OCI-LY1 (cell line): ENCODE data around the gene RFX8.

ENCODE experiments used
- H2AFZ ChIP-seq: fragments of 200-600 bp; sonication (generic), shearing (Covaris generic); 2 replicates; pipeline ENCODE4 v1.6.0; 2014; ENCODE audit warnings: antibody characterized with exemption, mild to moderate bottlenecking, low read length
- H3F3A ChIP-seq: fragments of 200-600 bp; sonication (generic), shearing (Covaris generic); 2 replicates; pipeline ENCODE4 v1.6.0; 2014; ENCODE audit warnings: mild to moderate bottlenecking, antibody characterized with exemption, low read length, moderate library complexity; ENCODE audit not compliant: insufficient read depth
- H3K27ac ChIP-seq: fragments of 200-600 bp; sonication (generic); 2 replicates; pipeline ENCODE4 v1.5.1; 2014; ENCODE audit warnings: low read length, mixed run types, mild to moderate bottlenecking, low read depth; ENCODE audit not compliant: poor library complexity, severe bottlenecking
- H3K27me3 ChIP-seq: fragments of 200-600 bp; sonication (generic); 2 replicates; pipeline ENCODE4 v1.6.0; 2014; ENCODE audit warnings: antibody characterized with exemption, mild to moderate bottlenecking, low read length, moderate library complexity; ENCODE audit not compliant: insufficient read depth
- H3K36me3 ChIP-seq: fragments of 200-600 bp; sonication (generic); 2 replicates; pipeline ENCODE4 v1.6.1; 2014; ENCODE audit warnings: mild to moderate bottlenecking, antibody characterized with exemption, low read length, moderate library complexity, mixed read lengths; ENCODE audit not compliant: insufficient read depth
- H3K4me1 ChIP-seq: fragments of 200-600 bp; sonication (generic); 2 replicates; pipeline ENCODE4 v1.5.1; 2014; ENCODE audit warnings: mild to moderate bottlenecking, low read length, moderate library complexity; ENCODE audit not compliant: insufficient read depth, severe bottlenecking
- H3K4me2 ChIP-seq: fragments of 200-600 bp; sonication (generic), shearing (Covaris generic); 2 replicates; pipeline ENCODE4 v1.6.1; 2014; ENCODE audit warnings: low read length
- H3K4me3 ChIP-seq: fragments of 200-600 bp; sonication (generic); 2 replicates; pipeline ENCODE4 v1.5.1; 2014; ENCODE audit warnings: low read length, low read depth, mild to moderate bottlenecking, mixed read lengths; ENCODE audit not compliant: poor library complexity, severe bottlenecking
- H3K79me2 ChIP-seq: fragments of 200-600 bp; shearing (Covaris generic); 2 replicates; pipeline ENCODE4 v1.6.1; 2016; ENCODE audit warnings: mixed run types, low read length, mixed read lengths; ENCODE audit not compliant: insufficient read depth
- H3K9ac ChIP-seq: fragments of 200-600 bp; sonication (generic), shearing (Covaris generic); 2 replicates; pipeline ENCODE4 v1.6.1; 2014; ENCODE audit warnings: mild to moderate bottlenecking, low read length, mixed read lengths
- H3K9me2 ChIP-seq: fragments of 200-600 bp; sonication (generic), shearing (Covaris generic); 2 replicates; pipeline ENCODE4 v1.6.1; 2014; ENCODE audit warnings: low read depth, mild to moderate bottlenecking, low read length, mixed read lengths
- H3K9me3 ChIP-seq: fragments of 200-600 bp; shearing (Covaris generic); 2 replicates; pipeline ENCODE4 v1.6.1; 2014; ENCODE audit warnings: low read length, mixed read lengths
- H4K20me1 ChIP-seq: fragments of 200-600 bp; sonication (generic), shearing (Covaris generic); 2 replicates; pipeline ENCODE4 v1.6.0; 2016; ENCODE audit warnings: mild to moderate bottlenecking, low read length; ENCODE audit not compliant: insufficient read depth
- CTCF ChIP-seq: fragments of 200-600 bp; sonication (generic), shearing (Covaris generic); IDR thresholded peaks from 2 replicates; pipeline ENCODE4 v1.5.1; 2017; ENCODE audit warnings: mild to moderate bottlenecking, antibody characterized with exemption, low read length, moderate library complexity, mixed read lengths
- EZH2 ChIP-seq: fragments of 200-600 bp; sonication (generic), shearing (Covaris generic); IDR thresholded peaks from 2 replicates; pipeline ENCODE4 v1.8.0; 2017; ENCODE audit warnings: borderline replicate concordance, mixed run types, mild to moderate bottlenecking, antibody characterized with exemption, low read length, moderate library complexity, mixed read lengths

The RFX8 gene

GRCh38 chr2:101478181-101479001, 3.5 kb upstream of the RFX8 start:
- H3K9me3 ChIP-seq: no peaks in the 10 kb centered on the region
- no peaks in the 10 kb centered on the region for H3K9me2 ChIP-seq
- no peak overlapping the region for H3K4me3 ChIP-seq
- no peak overlapping the region for H3K9ac ChIP-seq
- no peak overlapping the region for H2AFZ ChIP-seq
- no peak overlapping the region for H3K27ac ChIP-seq
- H3F3A ChIP-seq: no peaks in the 10 kb centered on the region
- TF ChIP-seq EZH2 (no peak), CTCF (no peak)
- H3K4me1 ChIP-seq: no peaks in the 10 kb centered on the region
- no peak overlapping the region for H3K4me2 ChIP-seq
- H3K27me3 ChIP-seq: no peaks in the 10 kb centered on the region
- H3K36me3 ChIP-seq: no peaks in the 10 kb centered on the region
- H4K20me1 ChIP-seq: no peaks in the 10 kb centered on the region
- no peaks in the 10 kb centered on the region for H3K79me2 ChIP-seq

DNA sequence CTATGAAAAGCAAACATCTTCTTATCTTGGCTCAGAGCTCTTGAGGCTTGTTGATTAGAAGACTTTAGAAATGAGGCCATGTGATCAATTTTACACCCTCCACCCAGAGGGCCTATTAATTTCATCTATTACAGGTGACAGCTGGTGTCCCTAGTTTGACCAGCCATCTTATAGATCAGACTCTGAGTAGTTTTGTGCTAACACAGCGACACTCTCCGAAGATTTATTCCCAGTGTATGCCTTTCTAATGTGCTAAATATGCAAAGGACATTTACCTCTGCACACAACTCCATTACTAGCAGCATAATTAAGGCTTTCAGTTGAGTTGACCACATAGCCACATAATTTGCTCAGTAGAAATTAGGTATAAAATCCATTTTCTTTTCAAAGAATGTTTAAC, 2.6 kb upstream of the RFX8 start:
- Histone ChIP-seq H3K9me3 (no peaks in the 10 kb centered on the region), H4K20me1 (no peaks in the 10 kb centered on the region), H3K27ac (no peak overlapping the region), H3K9me2 (no peaks in the 10 kb centered on the region), H3K27me3 (no peaks in the 10 kb centered on the region), H3K4me1 (no peaks in the 10 kb centered on the region), H3K36me3 (no peaks in the 10 kb centered on the region), H2AFZ (no peak overlapping the region), H3K79me2 (no peaks in the 10 kb centered on the region), H3F3A (no peaks in the 10 kb centered on the region), H3K4me3 (no peak overlapping the region), H3K9ac (no peak overlapping the region), H3K4me2 (no peak overlapping the region)
- TF ChIP-seq CTCF: no peak
- TF ChIP-seq EZH2: no peak

GRCh38 chr2:101476605-101477208, 1.8 kb upstream of the RFX8 start:
- Histone ChIP-seq H3K9me2 (no peaks in the 10 kb centered on the region), H3F3A (no peaks in the 10 kb centered on the region), H4K20me1 (no peaks in the 10 kb centered on the region), H3K4me2 (no peak overlapping the region), H3K27ac (no peak overlapping the region), H3K4me3 (no peak overlapping the region), H3K9ac (no peak overlapping the region), H3K4me1 (no peaks in the 10 kb centered on the region), H3K9me3 (no peaks in the 10 kb centered on the region), H3K36me3 (no peaks in the 10 kb centered on the region), H3K79me2 (no peaks in the 10 kb centered on the region), H3K27me3 (no peaks in the 10 kb centered on the region), H2AFZ (no peak overlapping the region)
- TF ChIP-seq CTCF: no peak
- no peak for TF ChIP-seq EZH2
